GM23338 (cell line): ENCODE data around the gene AKAP13.

ENCODE experiments used
- CREB1 ChIP-seq: fragments of 250-450 bp; sonication (Bioruptor Pico); IDR thresholded peaks from 2 replicates; pipeline ENCODE4 v1.5.0; 2020; ENCODE audit warnings: low read depth, mild to moderate bottlenecking, moderate library complexity
- EZH2 ChIP-seq: fragments of 200-600 bp; sonication (generic); IDR thresholded peaks from one replicate; pipeline ENCODE4 v1.8.0; 2017; ENCODE audit warnings: antibody characterized with exemption, mild to moderate bottlenecking, low read depth; ENCODE audit not compliant: unreplicated experiment
- EZH2phosphoT487 ChIP-seq: fragments of 200-600 bp; sonication (generic); IDR thresholded peaks from one replicate; pipeline ENCODE4 v1.8.1; 2018; ENCODE audit warnings: antibody characterized with exemption; ENCODE audit not compliant: unreplicated experiment
- JUNB ChIP-seq: IDR thresholded peaks from one replicate; pipeline ENCODE4 v1.6.1; 2016; ENCODE audit warnings: antibody characterized with exemption; ENCODE audit not compliant: unreplicated experiment
- POLR2AphosphoS5 ChIP-seq: IDR thresholded peaks from 2 replicates; pipeline ENCODE4 v1.6.1; 2016; ENCODE audit warnings: antibody characterized with exemption, low read depth
- STAT1 ChIP-seq: IDR thresholded peaks from one replicate; pipeline ENCODE4 v1.6.1; 2016; ENCODE audit warnings: antibody characterized with exemption; ENCODE audit not compliant: unreplicated experiment
- ZNF114 ChIP-seq: fragments of 250-450 bp; sonication (Bioruptor Pico); IDR thresholded peaks from 2 replicates; pipeline ENCODE4 v1.5.0; 2020; ENCODE audit warnings: mild to moderate bottlenecking, moderate library complexity
- ZNF331 ChIP-seq: fragments of 250-450 bp; sonication (Bioruptor Pico); IDR thresholded peaks from 2 replicates; pipeline ENCODE4 v1.5.0; 2020; ENCODE audit warnings: low read depth, mild to moderate bottlenecking, moderate library complexity
- TF ChIP-seq, protein P1 (sequence below), 2 experiments: fragments of 200-600 bp in 1 of 2; sonication (generic) in 1 of 2; conservative IDR thresholded peaks; 2 replicates each; pipeline versions ENCODE4 v1.5.1 to v1.6.1; 2016 to 2017; ENCODE audit warnings: antibody characterized with exemption in 2 of 2, low read depth in 2 of 2, mild to moderate bottlenecking in 2 of 2, moderate library complexity in 1 of 2
- TF ChIP-seq, protein P2 (sequence below): IDR thresholded peaks from one replicate; pipeline ENCODE4 v1.6.1; 2018; ENCODE audit warnings: antibody characterized with exemption; ENCODE audit not compliant: unreplicated experiment
- TF ChIP-seq, protein P3 (sequence below): IDR thresholded peaks from 2 replicates; pipeline ENCODE4 v1.6.1; 2016; ENCODE audit warnings: antibody characterized with exemption

DNA sequence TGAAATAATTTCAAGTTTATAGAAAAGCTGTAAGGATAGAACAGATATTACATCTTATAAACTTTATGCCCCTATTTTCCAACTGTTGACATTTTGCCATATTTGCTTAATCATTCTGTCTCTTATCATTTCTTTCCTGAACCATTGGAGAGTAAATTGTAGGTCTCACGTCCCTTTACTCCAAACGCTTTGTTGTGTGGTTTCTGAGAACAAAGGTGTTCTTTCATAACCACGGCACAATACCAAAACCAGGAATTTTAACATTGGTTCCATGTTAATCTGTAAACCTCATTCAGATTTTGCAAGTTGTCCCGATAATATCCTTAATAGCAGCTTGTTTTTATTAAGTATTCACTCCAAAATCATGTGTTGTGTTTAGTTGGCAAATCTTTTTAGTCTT is 134.8 kb downstream of the AKAP13 start:
- TF ChIP-seq, protein P1, sequence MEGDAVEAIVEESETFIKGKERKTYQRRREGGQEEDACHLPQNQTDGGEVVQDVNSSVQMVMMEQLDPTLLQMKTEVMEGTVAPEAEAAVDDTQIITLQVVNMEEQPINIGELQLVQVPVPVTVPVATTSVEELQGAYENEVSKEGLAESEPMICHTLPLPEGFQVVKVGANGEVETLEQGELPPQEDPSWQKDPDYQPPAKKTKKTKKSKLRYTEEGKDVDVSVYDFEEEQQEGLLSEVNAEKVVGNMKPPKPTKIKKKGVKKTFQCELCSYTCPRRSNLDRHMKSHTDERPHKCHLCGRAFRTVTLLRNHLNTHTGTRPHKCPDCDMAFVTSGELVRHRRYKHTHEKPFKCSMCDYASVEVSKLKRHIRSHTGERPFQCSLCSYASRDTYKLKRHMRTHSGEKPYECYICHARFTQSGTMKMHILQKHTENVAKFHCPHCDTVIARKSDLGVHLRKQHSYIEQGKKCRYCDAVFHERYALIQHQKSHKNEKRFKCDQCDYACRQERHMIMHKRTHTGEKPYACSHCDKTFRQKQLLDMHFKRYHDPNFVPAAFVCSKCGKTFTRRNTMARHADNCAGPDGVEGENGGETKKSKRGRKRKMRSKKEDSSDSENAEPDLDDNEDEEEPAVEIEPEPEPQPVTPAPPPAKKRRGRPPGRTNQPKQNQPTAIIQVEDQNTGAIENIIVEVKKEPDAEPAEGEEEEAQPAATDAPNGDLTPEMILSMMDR (conservative IDR thresholded peaks at IDR 0.05; ENCODE audit: low read depth in 2 of 2), result no peak
- TF ChIP-seq EZH2phosphoT487, result no peak
- TF ChIP-seq, protein P2, sequence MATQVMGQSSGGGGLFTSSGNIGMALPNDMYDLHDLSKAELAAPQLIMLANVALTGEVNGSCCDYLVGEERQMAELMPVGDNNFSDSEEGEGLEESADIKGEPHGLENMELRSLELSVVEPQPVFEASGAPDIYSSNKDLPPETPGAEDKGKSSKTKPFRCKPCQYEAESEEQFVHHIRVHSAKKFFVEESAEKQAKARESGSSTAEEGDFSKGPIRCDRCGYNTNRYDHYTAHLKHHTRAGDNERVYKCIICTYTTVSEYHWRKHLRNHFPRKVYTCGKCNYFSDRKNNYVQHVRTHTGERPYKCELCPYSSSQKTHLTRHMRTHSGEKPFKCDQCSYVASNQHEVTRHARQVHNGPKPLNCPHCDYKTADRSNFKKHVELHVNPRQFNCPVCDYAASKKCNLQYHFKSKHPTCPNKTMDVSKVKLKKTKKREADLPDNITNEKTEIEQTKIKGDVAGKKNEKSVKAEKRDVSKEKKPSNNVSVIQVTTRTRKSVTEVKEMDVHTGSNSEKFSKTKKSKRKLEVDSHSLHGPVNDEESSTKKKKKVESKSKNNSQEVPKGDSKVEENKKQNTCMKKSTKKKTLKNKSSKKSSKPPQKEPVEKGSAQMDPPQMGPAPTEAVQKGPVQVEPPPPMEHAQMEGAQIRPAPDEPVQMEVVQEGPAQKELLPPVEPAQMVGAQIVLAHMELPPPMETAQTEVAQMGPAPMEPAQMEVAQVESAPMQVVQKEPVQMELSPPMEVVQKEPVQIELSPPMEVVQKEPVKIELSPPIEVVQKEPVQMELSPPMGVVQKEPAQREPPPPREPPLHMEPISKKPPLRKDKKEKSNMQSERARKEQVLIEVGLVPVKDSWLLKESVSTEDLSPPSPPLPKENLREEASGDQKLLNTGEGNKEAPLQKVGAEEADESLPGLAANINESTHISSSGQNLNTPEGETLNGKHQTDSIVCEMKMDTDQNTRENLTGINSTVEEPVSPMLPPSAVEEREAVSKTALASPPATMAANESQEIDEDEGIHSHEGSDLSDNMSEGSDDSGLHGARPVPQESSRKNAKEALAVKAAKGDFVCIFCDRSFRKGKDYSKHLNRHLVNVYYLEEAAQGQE, result no peak
- no peak for TF ChIP-seq EZH2
- no peak for TF ChIP-seq POLR2AphosphoS5
- TF ChIP-seq ZNF331 (CRISPR knock-in tag), result no peak
- TF ChIP-seq, protein P3, sequence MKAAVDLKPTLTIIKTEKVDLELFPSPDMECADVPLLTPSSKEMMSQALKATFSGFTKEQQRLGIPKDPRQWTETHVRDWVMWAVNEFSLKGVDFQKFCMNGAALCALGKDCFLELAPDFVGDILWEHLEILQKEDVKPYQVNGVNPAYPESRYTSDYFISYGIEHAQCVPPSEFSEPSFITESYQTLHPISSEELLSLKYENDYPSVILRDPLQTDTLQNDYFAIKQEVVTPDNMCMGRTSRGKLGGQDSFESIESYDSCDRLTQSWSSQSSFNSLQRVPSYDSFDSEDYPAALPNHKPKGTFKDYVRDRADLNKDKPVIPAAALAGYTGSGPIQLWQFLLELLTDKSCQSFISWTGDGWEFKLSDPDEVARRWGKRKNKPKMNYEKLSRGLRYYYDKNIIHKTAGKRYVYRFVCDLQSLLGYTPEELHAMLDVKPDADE, result no peak
- TF ChIP-seq STAT1, result no peak
- no peak for TF ChIP-seq JUNB
- no peak for TF ChIP-seq ZNF114 (CRISPR knock-in tag)
- no peak for TF ChIP-seq CREB1
